ENCODE measurements around the gene ZFP62. TPM values are rescaled to one million over a fixed set of nuclear protein-coding genes. Genes with fewer than 3 reads are reported as not detected.

ZFP62 gene
- total RNA-seq, 4 donors from 2014 or later: 12.7 to 31.8 (median 14.6) TPM

- TF ChIP-seq, protein P1, sequence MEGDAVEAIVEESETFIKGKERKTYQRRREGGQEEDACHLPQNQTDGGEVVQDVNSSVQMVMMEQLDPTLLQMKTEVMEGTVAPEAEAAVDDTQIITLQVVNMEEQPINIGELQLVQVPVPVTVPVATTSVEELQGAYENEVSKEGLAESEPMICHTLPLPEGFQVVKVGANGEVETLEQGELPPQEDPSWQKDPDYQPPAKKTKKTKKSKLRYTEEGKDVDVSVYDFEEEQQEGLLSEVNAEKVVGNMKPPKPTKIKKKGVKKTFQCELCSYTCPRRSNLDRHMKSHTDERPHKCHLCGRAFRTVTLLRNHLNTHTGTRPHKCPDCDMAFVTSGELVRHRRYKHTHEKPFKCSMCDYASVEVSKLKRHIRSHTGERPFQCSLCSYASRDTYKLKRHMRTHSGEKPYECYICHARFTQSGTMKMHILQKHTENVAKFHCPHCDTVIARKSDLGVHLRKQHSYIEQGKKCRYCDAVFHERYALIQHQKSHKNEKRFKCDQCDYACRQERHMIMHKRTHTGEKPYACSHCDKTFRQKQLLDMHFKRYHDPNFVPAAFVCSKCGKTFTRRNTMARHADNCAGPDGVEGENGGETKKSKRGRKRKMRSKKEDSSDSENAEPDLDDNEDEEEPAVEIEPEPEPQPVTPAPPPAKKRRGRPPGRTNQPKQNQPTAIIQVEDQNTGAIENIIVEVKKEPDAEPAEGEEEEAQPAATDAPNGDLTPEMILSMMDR (IDR thresholded peaks at IDR 0.05; ENCODE audit: low read depth): no peak
These were observed 50.0 kb downstream of the ZFP62 start for GRCh38 chr5:180810959-180811622.

- TF ChIP-seq, protein P1 (IDR thresholded peaks at IDR 0.05; ENCODE audit: low read depth): no peak
These were observed 50.7 kb downstream of the ZFP62 start for GRCh38 chr5:180810210-180810958.

DNA sequence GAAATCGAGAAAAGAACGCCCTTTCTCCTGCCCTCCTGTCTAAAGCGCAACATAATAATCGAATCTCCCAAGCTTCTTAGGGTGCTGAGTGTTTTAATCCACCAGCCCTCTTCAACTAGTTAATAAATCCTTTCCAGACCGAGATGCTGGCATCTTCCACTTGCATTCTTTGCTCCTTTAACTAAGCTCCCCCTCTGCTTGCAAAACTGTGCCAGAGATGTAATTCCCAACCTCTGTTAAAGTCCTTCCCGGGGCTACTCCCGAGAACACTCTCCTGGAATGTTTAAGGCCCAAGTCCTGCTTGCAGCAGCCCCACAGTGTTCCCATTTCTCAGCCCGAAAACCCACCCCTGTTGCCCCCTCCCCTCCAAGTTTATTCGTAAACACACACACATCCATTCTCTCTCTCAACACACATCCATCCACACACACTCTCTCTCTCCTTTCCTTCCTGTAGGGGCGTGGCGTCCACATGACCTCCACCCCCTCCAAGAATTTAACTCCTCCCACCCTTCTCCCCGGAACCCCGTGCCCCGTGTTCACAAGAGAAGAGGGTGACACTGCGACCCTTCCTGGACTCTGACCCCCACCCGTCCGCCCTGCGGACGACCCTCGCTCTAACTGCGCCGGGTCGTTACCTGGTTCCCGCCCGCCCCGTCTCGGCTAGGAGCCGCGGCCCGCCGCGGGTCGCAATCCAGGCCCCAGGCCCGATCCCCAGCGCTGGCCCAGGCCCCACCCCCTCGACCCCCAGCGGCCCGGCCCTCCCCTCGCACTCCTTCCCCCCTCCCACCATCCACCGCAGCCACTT, 51.5 kb downstream of the ZFP62 start:
- TF ChIP-seq, protein P1 (IDR thresholded peaks at IDR 0.05; ENCODE audit: low read depth): no peak

DNA sequence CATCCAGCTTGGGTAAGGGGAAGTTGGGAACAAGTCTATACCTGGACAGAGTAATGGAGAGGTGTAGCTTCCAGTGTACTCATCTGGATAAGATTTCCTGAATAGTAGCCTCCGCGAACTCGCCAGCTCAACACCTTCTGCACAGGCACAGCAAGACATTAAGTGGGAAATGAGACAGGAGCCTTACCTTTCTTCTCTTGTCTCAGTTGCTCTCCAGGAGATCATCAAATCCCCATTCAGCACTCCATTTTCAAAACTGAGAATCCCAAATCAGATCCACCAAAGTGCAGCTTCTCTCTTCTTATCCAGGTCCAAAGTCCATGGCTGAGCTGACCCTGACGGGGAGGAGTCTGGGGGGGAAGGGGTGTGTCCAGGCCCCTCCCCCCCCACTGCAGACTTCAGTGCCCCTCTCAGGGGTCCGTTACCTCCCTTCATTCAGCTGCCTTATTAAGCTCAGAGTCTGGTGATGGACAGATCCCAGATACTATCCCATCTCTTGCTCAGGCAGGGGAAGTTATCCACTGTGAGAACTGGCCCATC, 52.5 kb downstream of the ZFP62 start:
- TF ChIP-seq, protein P1 (IDR thresholded peaks at IDR 0.05; ENCODE audit: low read depth): no peak

DNA sequence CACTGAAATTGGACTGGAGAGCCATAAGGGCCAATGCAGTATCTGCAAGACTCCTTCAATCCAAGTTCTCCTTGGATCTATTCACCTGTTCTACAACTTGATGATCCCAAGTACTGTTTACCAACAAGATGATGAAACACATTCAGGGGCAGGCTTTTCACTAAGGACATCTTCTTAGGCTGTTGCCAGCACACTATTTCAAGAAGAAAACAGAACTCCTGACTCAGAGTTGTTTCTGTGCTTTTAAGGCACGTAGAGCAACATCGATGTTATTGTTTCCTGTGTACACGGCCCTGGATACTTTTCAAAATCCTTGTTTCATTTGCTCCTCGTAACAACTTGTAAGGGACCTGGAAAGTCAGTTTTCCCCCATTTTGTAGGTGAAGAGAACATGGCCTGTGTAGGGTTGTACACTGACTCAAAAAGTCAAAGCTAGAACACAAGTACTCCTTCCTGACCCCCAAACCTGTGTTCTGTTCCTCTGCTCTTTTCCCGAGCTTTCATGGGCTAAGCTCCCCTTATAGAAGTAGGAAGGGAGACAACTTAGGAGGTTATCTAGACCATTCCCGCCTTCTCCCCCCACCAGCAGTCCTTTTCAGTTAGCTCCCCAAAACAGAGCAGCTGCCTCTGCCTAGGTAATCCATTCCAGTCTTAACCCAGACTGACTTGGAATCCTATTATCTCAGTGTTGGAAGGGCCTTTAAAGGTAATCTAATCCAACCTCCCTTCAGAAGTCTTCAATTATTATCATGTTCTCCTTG, 53.2 kb downstream of the ZFP62 start:
- TF ChIP-seq, protein P1 (IDR thresholded peaks at IDR 0.05; ENCODE audit: low read depth): no peak

GRCh38 chr5:180807046-180807445, 54.0 kb downstream of the ZFP62 start:
- TF ChIP-seq, protein P1 (IDR thresholded peaks at IDR 0.05; ENCODE audit: low read depth): no peak

Measured in subcutaneous adipose tissue (tissue), 4 donors.